ENCODE measurements around the gene C13orf42. TPM values are rescaled to one million over a fixed set of nuclear protein-coding genes. Genes with fewer than 3 reads are reported as not detected.

Gene C13orf42
- total and polyA plus RNA-seq, 2 experiments from 2014 or later, result 9.4 to 96.5 TPM

GRCh38 chr13:51034906-51035305, 76.2 kb downstream of the C13orf42 start:
- Histone ChIP-seq H3K9me2 (ENCODE audit: insufficient read depth) (peaks cover 6% of the 10 kb centered on the region; the same call in 1 of the 2 replicates), H3K4me3 (no peak overlapping the region), H2AFZ (no peak overlapping the region), H3K4me1 (ENCODE audit: insufficient read depth) (peaks cover 6% of the 10 kb centered on the region; the same call in 1 of the 2 replicates), H3K36me3 (ENCODE audit: insufficient read depth) (no peaks in the 10 kb centered on the region), H4K20me1 (replicated peaks; ENCODE audit: insufficient read depth) (no peaks in the 10 kb centered on the region), H3K27me3 (ENCODE audit: insufficient read depth) (no peaks in the 10 kb centered on the region), H3K79me2 (replicated peaks; ENCODE audit: insufficient read depth) (no peaks in the 10 kb centered on the region), H3K4me2 (no peak overlapping the region), H3K27ac (ENCODE audit: low read depth) (no peak overlapping the region), H3F3A (replicated peaks; ENCODE audit: low read depth) (no peaks in the 10 kb centered on the region)
- H3K27me3 Mint-ChIP-seq (ENCODE audit: insufficient read depth, low read depth, poor library complexity), result peaks cover 2% of the 10 kb centered on the region
- no peak overlapping the region for H3K4me3 Mint-ChIP-seq
- no peak for DNase-seq (ENCODE audit: low spot score)
- no peak overlapping the region for H3K27ac Mint-ChIP-seq
- no peak for ATAC-seq
- peaks cover 4% of the 10 kb centered on the region; the same call in 1 of the 3 replicates for H3K4me1 Mint-ChIP-seq
- no peaks in the 10 kb centered on the region for H3K9me3 Mint-ChIP-seq
- TF ChIP-seq NANOG (IDR thresholded peaks at IDR 0.05; ENCODE audit: borderline replicate concordance), result no peak
- TF ChIP-seq, protein P1, sequence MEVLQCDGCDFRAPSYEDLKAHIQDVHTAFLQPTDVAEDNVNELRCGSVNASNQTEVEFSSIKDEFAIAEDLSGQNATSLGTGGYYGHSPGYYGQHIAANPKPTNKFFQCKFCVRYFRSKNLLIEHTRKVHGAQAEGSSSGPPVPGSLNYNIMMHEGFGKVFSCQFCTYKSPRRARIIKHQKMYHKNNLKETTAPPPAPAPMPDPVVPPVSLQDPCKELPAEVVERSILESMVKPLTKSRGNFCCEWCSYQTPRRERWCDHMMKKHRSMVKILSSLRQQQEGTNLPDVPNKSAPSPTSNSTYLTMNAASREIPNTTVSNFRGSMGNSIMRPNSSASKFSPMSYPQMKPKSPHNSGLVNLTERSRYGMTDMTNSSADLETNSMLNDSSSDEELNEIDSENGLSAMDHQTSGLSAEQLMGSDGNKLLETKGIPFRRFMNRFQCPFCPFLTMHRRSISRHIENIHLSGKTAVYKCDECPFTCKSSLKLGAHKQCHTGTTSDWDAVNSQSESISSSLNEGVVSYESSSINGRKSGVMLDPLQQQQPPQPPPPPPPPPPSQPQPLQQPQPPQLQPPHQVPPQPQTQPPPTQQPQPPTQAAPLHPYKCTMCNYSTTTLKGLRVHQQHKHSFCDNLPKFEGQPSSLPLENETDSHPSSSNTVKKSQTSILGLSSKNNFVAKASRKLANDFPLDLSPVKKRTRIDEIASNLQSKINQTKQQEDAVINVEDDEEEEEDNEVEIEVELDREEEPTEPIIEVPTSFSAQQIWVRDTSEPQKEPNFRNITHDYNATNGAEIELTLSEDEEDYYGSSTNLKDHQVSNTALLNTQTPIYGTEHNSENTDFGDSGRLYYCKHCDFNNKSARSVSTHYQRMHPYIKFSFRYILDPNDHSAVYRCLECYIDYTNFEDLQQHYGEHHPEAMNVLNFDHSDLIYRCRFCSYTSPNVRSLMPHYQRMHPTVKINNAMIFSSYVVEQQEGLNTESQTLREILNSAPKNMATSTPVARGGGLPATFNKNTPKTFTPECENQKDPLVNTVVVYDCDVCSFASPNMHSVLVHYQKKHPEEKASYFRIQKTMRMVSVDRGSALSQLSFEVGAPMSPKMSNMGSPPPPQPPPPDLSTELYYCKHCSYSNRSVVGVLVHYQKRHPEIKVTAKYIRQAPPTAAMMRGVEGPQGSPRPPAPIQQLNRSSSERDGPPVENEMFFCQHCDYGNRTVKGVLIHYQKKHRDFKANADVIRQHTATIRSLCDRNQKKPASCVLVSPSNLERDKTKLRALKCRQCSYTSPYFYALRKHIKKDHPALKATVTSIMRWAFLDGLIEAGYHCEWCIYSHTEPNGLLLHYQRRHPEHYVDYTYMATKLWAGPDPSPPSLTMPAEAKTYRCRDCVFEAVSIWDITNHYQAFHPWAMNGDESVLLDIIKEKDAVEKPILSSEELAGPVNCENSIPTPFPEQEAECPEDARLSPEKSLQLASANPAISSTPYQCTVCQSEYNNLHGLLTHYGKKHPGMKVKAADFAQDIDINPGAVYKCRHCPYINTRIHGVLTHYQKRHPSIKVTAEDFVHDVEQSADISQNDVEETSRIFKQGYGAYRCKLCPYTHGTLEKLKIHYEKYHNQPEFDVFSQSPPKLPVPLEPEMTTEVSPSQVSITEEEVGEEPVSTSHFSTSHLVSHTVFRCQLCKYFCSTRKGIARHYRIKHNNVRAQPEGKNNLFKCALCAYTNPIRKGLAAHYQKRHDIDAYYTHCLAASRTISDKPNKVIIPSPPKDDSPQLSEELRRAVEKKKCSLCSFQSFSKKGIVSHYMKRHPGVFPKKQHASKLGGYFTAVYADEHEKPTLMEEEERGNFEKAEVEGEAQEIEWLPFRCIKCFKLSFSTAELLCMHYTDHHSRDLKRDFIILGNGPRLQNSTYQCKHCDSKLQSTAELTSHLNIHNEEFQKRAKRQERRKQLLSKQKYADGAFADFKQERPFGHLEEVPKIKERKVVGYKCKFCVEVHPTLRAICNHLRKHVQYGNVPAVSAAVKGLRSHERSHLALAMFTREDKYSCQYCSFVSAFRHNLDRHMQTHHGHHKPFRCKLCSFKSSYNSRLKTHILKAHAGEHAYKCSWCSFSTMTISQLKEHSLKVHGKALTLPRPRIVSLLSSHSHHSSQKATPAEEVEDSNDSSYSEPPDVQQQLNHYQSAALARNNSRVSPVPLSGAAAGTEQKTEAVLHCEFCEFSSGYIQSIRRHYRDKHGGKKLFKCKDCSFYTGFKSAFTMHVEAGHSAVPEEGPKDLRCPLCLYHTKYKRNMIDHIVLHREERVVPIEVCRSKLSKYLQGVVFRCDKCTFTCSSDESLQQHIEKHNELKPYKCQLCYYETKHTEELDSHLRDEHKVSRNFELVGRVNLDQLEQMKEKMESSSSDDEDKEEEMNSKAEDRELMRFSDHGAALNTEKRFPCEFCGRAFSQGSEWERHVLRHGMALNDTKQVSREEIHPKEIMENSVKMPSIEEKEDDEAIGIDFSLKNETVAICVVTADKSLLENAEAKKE (CRISPR knock-in tag; IDR thresholded peaks at IDR 0.05), result no peak
- no peak for TF ChIP-seq EZH2phosphoT487 (IDR thresholded peaks at IDR 0.05; ENCODE audit: unreplicated experiment)
- no peak for TF ChIP-seq ZNF331 (CRISPR knock-in tag; IDR thresholded peaks at IDR 0.05; ENCODE audit: low read depth)
- no peak for TF ChIP-seq ZNF114 (CRISPR knock-in tag; IDR thresholded peaks at IDR 0.05)
- TF ChIP-seq STAT1 (IDR thresholded peaks at IDR 0.05; ENCODE audit: unreplicated experiment), result no peak
- TF ChIP-seq CREB1 (CRISPR knock-in tag; IDR thresholded peaks at IDR 0.05; ENCODE audit: low read depth), result no peak
- no peak for TF ChIP-seq EZH2 (IDR thresholded peaks at IDR 0.05; ENCODE audit: low read depth, unreplicated experiment)
- TF ChIP-seq, protein P2, sequence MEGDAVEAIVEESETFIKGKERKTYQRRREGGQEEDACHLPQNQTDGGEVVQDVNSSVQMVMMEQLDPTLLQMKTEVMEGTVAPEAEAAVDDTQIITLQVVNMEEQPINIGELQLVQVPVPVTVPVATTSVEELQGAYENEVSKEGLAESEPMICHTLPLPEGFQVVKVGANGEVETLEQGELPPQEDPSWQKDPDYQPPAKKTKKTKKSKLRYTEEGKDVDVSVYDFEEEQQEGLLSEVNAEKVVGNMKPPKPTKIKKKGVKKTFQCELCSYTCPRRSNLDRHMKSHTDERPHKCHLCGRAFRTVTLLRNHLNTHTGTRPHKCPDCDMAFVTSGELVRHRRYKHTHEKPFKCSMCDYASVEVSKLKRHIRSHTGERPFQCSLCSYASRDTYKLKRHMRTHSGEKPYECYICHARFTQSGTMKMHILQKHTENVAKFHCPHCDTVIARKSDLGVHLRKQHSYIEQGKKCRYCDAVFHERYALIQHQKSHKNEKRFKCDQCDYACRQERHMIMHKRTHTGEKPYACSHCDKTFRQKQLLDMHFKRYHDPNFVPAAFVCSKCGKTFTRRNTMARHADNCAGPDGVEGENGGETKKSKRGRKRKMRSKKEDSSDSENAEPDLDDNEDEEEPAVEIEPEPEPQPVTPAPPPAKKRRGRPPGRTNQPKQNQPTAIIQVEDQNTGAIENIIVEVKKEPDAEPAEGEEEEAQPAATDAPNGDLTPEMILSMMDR (conservative IDR thresholded peaks at IDR 0.05; ENCODE audit: low read depth in 2 of 2), result no peak
- no peaks in the 10 kb centered on the region for H3K36me3 Mint-ChIP-seq (ENCODE audit: low read depth)

Data from GM23338 (cell line).